H1 (cell line): ENCODE results near the gene PLCB2. TPM values are rescaled to one million over a fixed set of nuclear protein-coding genes. Genes with fewer than 3 reads are reported as not detected.

ENCODE experiments used
- SIRT6 ChIP-seq: IDR thresholded peaks from one replicate; pipeline ENCODE4 v1.7.1; 2012; ENCODE audit warnings: low read length, inconsistent platforms
- SRF ChIP-seq: IDR thresholded peaks from 2 replicates; pipeline ENCODE4 v1.6.1; 2011; ENCODE audit warnings: mild to moderate bottlenecking, low read depth, low read length, moderate library complexity
- polyA plus RNA-seq, 7 experiments: library from polyadenylated mRNA; depleted of rRNA in 3 of 7; stranded (reverse) in 5 of 7; unstranded in 2 of 7; fragments of >200 nt in 5 of 7; fragments of 200-250 nt in 2 of 7; gene quantifications; 1 replicate in 5 of 7; 2 replicates in 1 of 7; 4 replicates in 1 of 7; pipeline versions ENCODE4 v1.2.1 to v1.2.3, GENCODE V29; 2011 to 2013; ENCODE audit warnings: missing spikeins in 2 of 7, mixed read lengths in 2 of 7
- total RNA-seq: library from RNA; stranded (reverse); fragmentation: NEBNext Ultra II Directional; extraction: Animal tissue kit (Norgen Biotek cat#: 25700); gene quantifications from 2 replicates; pipeline ENCODE4 v1.2.1, GENCODE V29; 2021
- TF ChIP-seq, protein P1 (sequence below): IDR thresholded peaks from 2 replicates; pipeline ENCODE4 v1.6.1; 2012; ENCODE audit warnings: low read length, inconsistent platforms
- TF ChIP-seq, protein P2 (sequence below): IDR thresholded peaks from 2 replicates; pipeline ENCODE4 v1.6.1; 2012; ENCODE audit warnings: inconsistent platforms

PLCB2 gene
- total and polyA plus RNA-seq, 2 of the 8 experiments (the other 6 are each of a cell fraction or from before 2014, with no cell fraction given) = 7.2 to 8.4 TPM

DNA sequence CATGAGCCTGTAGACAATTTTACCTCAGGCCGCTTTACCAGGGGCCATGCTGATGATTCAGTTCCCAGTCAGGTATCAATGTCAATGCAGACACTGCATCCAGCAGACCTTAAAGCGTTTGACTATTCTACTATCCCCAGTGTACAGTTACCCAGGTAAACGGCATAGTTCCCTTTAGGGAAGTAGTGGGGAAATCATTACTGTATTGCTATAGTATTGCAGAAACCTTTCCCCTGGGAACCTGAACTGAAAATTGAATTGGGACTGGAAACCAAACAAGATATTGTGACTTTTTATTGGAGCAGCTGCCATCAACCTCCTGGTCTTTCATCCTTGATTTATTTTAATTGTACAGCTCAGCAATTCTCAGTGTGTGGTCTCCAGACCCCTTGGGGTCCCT, 9.2 kb upstream of the PLCB2 start (continued):
- TF ChIP-seq, protein P1, sequence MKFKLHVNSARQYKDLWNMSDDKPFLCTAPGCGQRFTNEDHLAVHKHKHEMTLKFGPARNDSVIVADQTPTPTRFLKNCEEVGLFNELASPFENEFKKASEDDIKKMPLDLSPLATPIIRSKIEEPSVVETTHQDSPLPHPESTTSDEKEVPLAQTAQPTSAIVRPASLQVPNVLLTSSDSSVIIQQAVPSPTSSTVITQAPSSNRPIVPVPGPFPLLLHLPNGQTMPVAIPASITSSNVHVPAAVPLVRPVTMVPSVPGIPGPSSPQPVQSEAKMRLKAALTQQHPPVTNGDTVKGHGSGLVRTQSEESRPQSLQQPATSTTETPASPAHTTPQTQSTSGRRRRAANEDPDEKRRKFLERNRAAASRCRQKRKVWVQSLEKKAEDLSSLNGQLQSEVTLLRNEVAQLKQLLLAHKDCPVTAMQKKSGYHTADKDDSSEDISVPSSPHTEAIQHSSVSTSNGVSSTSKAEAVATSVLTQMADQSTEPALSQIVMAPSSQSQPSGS = no peak
- no peak for TF ChIP-seq SRF
- TF ChIP-seq SIRT6 = no peak
- TF ChIP-seq, protein P2, sequence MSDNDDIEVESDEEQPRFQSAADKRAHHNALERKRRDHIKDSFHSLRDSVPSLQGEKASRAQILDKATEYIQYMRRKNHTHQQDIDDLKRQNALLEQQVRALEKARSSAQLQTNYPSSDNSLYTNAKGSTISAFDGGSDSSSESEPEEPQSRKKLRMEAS = no peak
